Tibial nerve (tissue), 4 donors: Measurements from ENCODE around the gene AVPR1B.

Experiments used
- CTCF ChIP-seq, 5 experiments: fragments of 200-600 bp in 3 of 5; fragments of 450-650 bp in 2 of 5; sonication (generic) in 3 of 5; IDR thresholded peaks; one replicate each; pipeline ENCODE4 v1.5.1; 2016 to 2019; ENCODE audit warnings: antibody characterized with exemption in 5 of 5, mild to moderate bottlenecking in 3 of 5, moderate library complexity in 2 of 5
- EP300 ChIP-seq, 2 donors: sonication (generic); formaldehyde crosslinking; IDR thresholded peaks; one replicate each; pipeline ENCODE4 v1.6.1; 2017; ENCODE audit warnings: antibody characterized with exemption in 2 of 2, mild to moderate bottlenecking in 1 of 2
- POLR2A ChIP-seq, 2 donors: fragments of 450-650 bp; IDR thresholded peaks; one replicate each; pipeline ENCODE4 v1.6.1; 2017; ENCODE audit warnings: antibody characterized with exemption in 2 of 2, mild to moderate bottlenecking in 2 of 2, moderate library complexity in 2 of 2

GRCh38 chr1:206112600-206113301, 4.4 kb downstream of the AVPR1B start:
- TF ChIP-seq CTCF (IDR thresholded peaks at IDR 0.05) (no peak), POLR2A (IDR thresholded peaks at IDR 0.05) (no peak), EP300 (IDR thresholded peaks at IDR 0.05) (no peak)
